Measurements from ENCODE around the gene NRG3.

Gene NRG3

DNA sequence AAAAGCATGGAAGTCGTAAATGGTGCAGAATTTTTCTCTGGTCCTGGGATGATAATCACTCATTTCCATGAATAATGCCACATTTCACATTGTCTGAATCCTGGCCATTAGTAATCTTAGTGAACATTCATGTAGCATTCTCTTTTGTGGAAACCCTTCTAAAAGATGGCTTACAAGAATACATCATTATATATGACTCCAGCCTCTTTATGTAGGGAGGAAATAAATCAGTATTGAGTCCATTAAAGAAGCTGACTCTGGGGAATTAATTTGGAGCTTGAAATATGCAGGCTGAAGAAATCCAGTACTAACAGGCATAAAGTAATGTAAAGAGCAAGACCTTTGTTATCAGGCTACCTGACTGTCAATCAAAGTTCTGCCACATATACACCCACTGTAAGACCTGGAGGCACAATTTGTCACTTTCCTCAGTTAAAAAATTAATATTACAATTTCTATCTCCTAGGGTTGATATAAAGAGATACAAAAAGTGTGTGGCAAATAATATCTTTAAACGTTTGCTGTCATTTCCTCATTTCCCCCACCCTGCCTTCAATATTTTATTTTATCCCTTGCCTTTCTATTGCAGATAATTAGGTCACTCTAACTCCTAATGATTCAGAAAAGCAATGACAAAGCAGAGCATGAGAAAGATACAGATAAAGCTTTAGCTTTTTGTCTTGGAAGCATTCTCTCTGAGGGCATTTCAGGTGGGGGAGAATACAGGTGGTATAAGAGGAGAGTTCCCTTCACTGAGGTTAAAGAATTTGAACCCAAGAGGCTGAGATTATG is 1142.3 kb downstream of the NRG3 start:
- DNase-seq (ENCODE audit: low spot score): no peak

DNA sequence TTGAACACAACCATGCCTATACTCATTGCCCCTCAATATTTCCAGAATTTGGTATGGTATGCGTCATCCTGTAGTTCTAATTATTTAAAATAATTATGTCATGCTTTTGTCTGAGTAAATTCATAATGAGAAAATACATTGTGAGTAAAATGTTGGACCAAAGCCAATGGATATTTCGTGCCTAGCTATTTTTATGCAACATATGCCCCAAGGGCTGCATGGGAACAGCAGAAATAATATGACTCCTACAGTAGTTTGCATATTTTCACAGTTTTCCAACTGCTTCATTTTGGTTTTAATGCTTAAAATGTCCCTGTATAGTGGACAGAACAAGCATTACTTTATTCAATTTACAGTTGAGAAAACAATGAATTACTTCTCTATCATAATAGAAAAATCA is 1148.7 kb downstream of the NRG3 start:
- DNase-seq (ENCODE audit: low spot score): no peak
